NCI-H146 treated with DMSO at 0.1 percent for 48 hours (cell line): Measurements from ENCODE around the gene LRP6.
A peak's percentile ranks its signal among the peaks of the same experiment; 100 is the strongest.
"Not testable (repeated sequence)": the region's sequence is repeated elsewhere in the genome, so short reads cannot be mapped to it uniquely, and the experiment has no call there.

Experiments
- DNase-seq: peaks from one replicate; lab custom pipeline; 2025; ENCODE audit not compliant: unreplicated experiment; lab: John Stamatoyannopoulos, UW

The LRP6 gene

DNA sequence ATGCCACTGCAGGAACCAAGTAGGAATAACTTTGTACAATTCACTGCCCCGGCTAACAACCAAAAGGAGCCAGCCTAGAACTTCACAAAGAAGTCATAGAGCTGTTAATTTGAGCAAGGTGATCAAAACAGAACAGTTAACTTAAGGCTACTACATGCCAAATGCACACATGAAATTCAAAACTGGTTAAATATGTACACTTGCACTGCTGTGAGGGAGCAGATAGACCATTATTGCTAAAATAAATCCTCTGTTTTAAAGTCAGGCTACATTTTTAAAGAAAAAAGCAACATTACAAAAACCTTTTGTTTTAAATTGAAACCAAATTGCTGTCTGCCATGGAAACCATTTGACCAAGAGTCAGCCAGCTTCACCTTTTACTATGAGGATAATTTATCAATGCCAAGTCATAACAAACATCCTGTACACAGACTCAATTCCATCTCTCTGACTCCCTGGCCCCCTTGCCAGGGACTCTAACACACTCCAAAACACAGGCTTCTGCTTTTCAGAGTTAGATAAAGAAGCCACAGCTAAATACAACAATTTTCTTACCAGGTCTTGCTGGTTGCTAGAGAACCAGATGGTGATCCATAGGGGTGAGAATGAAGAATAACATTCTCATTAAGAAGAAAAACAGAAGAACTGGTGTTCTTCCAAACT lies 84.0 kb downstream of the LRP6 start:
- peak; percentile 98 for DNase-seq

DNA sequence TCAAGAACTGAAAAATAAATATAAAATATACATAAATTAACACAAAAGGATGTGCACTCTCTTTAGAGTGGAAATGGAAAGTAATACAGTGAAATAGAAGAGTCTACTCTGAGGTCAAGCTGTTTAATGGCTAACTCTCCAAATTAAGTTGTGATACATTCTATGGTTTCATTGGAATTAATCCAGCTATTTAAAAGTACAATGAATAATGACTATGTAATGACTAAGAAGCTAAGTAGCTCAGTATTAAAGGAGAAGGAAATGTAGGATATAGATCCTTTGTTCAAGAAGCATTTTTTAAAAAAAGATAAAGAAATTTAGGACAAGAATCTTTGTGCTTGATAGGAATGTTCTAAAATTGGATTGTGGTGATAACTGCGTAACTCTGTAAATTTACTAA lies 85.3 kb downstream of the LRP6 start:
- no peak for DNase-seq

DNA sequence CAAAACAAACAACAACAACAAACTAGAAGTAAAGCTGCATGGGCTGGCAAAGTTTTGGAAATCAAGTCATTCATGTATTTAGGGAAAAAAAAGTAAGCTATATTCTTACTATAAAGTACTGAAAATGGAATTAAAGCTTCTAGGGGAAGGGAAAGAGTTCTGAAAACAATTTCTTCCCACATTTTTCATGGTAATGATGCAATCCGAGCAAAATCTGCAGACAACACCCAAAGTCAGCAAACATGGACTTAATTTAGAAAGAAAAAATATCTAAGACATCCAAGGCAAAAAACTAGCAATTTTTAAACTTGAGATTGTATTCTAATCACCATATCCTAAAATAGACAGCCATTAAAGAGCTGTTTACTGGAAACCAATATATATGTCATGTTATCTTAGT lies 86.3 kb downstream of the LRP6 start:
- no peak for DNase-seq

DNA sequence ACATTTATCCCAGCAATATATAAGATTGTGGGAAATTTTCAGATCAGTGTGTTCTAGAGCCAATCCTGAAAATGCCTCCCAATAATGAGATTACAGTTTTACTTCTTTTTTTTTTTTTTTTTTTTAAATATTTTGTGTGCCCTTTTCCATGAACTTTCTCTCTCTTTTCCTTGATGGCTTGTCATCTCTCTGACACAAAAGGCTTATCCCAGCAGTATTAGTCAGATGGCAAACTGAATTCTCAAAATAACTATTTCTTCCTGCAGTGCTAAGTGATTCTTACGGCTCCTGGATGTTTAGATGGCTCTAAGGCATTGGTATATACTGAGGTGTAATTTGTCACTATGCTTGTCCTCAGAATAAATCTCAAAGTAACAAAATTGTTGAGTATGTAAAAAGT lies 86.7 kb downstream of the LRP6 start:
- DNase-seq = no peak

DNA sequence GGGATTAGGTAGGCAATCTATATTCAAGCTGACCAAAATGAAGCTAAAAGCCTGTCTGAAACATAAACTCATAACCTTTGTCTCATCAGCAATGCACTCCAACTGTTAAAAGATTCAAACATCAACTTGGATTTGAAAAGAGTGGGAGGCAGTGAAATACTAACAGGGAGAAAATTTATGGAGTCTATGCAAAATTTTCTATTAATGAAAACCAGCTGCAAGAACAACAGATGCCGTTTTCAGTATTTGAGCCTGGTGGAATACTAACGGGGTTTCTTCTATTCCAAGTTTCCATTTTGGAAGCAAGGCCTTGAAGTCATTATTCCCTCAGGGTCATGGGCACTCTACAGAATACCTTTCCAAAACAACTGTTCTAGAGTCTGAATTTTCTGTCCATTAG lies 88.3 kb downstream of the LRP6 start:
- no peak for DNase-seq

DNA sequence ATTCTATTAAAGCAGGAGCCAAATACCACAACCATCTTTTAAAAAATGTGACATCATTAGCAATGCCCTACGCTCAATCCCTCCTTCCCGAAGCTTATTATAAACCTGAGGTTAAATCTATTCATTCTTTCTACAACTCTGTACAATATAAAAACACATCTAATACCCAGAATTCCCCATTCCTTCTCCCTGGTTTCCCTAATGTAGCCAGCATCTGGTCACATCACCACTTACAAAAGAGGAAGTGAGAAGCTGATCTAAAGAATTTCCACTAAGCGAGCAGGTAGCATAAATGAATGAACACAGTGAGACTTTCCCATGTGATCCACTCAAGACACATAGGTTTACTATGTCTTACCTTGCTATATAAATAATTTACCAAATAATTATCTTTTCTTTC lies 90.4 kb downstream of the LRP6 start:
- no peak for DNase-seq

DNA sequence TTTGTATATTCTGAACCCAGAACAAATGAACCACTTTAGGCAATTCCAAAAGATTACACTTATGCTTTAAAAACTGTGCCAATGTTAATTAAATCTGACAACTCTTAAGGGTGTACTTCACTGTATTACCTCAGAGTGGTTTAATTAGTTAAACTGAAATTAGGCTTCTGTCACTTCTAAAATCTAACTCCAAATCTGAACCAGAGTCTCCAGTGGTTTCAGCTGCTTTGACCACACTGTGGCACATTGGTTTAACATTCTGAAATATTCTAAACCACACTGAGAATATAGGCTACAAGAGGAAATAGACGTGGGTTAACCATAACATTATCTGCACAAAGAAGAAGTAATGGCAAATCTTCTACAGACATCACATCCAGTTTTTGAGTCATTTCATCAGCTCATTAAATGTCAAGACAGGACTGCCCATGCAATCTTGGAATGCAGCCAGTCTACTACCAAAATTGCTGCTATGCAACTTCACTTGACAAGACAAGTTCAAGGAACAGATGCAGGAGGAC lies 94.8 kb downstream of the LRP6 start:
- DNase-seq = no peak

DNA sequence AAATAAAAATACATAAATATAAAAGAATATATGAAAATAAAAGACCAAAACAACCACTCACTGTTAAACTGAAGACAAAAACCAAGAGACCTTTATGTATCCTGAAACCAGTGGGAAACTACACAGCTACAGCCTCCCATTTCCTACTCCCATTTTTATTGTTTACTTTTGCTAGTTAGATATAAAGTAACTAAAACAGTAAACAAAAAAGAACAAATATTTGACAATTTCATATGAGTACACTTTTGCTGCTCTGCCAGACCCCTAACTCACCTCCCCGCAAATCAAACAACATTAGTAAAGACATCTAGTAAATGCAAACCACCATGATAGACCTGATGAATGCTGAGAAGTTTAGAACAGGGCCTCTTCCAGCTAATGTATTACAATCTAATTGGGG lies 99.0 kb downstream of the LRP6 start:
- peak; percentile 78 for DNase-seq

DNA sequence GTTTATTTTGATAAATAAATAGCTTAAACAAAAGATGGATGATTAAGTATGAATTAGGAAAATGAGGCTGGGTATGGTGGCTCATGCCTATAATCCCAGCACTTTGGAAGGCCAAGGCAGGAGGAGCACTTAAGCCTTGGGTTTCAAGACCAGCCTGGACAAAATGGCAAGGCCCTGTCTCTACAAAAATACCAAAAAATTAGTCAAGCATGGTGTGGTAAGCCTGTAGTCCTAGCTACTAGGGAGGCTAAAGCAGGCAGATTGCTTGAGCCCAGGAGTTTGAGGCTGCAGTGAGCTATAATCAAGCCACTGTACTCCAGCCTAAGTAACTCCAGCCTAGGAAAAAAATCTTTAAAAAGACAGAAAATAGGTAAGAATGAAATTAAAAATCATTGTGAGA lies 100.1 kb downstream of the LRP6 start:
- no peak for DNase-seq

DNA sequence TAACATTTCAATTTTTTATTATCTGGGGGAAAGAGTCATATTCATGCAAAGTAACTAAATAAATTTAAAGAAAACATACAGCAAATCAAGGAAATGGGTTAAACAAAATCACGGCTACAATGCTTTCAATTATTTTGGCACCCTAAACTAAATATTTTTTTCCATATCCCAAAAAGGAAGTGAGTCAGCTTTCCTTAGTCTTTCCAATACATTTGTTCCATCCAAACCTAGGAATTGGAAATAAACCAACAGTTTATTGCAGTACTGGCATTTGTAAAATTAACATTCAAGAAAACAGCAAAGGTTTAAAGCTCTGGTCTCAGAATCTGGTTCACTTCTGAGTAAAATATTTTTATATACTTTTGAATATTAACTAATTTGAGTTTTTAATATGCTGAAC lies 106.9 kb downstream of the LRP6 start:
- DNase-seq = no peak

DNA sequence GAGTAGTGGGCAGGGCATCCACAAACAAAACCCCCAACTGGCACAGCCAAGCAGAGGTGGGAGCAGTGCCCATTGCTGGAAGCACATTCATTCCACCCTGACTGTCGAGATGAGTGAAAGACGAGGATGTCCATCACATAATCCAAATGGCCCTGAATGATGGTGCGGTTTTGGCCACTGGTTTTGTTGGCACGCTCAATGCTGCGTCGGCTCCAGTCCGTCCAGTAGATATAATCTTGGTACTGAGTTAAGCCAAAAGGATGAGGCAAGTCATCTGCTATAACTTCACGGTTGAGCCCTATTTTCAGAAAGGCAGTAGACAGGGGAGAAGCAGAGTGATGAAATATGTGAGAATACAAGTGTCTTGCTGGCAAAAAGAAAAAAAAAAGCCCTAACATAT lies 108.0 kb downstream of the LRP6 start:
- DNase-seq = no peak

DNA sequence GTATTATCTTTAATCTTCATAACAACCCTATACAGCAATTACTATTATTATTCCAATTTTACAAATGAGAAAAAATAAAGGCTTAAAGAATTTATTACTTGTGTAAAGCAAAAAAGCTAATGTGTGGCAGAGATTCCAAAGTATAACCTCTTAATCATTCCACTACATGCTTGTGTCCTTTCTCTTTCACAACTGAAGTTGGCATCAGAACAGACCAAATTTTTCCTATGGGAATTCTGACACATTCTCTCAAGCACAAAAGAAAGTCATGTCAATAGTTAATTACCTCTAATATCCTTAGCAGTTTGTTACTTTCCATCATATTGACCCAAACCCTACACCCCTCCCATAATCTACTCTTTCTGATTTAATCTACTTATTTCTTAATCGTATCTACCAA lies 109.4 kb downstream of the LRP6 start:
- no peak for DNase-seq

DNA sequence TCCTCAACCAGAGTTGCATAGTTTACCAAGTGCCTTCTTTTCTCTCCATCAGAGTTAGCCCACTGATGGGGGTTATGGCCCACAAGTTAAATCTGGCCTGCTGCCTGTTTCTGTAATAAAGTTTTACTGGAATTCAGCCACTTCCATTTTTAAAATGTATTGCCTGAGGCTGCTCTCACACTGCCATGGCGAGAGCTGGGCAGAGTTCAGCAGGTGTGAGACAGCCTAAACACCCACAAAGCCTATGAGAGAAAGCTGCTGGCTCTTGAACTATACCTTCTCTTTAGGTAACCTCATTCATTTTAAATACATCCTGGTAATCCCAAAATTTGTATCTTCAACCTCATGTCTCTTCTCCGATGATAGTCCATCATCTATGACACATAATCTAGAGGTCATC lies 110.0 kb downstream of the LRP6 start:
- no peak for DNase-seq

DNA sequence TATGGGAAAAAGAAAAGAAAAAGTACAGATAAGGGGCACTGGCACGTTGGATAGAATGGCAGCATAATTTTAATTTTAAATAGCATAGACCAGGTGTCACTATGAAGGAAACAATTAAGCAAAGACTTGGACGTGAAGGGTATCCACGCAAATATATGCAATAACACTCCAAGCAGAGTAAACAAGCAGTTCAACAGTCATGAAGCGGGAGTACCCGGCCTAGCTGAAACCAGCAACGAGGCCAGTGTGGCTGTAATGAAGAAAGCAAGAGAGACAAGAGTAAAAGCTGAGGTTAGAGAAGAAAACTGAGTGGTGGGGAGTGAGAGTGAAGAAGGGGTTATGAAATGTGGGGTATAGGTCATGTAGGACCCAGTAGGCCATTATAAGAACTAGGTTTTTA lies 110.7 kb downstream of the LRP6 start:
- no peak for DNase-seq

DNA sequence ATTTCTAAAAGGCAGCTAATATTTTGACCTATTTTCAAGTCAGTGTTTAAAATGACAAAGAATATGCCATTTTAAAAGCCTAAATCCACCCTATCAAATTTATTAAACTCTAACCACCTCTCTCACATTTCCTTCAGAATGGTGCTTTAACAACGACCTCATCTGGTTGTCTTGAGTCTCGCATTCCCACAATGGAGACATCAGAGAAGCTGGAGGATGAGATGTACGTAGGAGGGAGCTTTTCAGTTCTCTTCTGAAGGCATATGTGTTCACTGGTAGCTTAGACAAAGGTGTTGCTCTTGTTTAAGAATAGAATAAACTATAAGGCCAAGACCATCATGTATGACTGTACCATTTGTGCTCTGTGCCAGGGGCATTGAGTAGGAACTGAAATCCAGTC lies 113.2 kb downstream of the LRP6 start:
- no peak for DNase-seq

DNA sequence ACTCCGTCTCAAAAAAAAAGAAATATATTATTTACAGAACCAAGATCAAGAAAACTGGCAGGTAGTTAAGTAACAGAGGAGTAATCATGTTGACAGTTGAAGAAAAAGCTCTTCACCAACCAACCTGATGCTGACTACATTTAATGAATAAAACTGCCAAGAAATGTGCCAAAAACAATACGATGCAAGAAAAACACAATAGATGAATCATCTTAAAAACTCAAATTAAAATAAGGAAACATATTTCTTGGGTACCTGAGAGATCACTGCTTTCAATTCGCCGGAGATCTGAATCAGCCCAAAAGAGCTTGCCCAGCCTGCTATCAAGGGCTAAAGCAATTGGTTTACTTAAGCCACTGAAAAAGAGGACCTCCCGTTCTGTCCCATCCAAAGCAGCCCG lies 119.7 kb downstream of the LRP6 start:
- DNase-seq = no peak

DNA sequence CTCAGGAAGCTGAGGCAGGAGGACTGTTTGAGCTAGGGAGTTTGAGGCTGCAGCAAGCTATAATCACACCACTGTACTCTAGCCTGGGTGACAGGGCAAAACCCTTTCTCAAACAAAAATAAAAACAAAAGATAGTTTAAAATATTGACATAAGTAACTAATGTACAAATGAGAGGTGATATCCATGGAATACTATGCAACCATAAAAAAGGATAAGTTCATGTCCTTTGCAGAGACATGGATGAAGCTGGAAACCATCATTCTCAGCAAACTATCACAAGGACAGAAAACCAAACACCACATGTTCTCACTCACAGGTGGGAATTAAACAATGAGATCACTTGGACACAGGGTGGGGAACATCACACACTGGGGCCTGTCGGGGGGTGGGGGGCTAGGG lies 122.3 kb downstream of the LRP6 start:
- DNase-seq = not testable (repeated sequence)

DNA sequence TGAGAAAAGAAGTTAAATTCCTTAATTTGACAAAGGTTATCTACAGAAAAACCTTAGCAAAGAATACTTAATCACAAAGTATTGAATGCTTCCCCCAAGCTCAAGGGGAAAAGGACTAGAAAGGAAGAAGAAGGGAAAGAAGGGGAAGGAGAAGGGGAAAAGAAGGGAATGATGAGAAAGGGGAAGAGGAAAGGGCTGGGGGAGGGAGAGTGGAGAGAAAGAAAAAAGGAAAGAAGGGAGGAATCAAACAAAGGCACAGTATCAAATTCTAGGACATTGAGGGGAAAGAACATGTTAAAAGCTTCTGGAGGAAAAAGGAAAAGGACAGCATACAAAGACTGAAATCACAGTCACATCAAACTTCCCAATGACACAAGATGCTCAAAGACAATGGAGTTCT lies 125.8 kb downstream of the LRP6 start:
- DNase-seq = no peak

DNA sequence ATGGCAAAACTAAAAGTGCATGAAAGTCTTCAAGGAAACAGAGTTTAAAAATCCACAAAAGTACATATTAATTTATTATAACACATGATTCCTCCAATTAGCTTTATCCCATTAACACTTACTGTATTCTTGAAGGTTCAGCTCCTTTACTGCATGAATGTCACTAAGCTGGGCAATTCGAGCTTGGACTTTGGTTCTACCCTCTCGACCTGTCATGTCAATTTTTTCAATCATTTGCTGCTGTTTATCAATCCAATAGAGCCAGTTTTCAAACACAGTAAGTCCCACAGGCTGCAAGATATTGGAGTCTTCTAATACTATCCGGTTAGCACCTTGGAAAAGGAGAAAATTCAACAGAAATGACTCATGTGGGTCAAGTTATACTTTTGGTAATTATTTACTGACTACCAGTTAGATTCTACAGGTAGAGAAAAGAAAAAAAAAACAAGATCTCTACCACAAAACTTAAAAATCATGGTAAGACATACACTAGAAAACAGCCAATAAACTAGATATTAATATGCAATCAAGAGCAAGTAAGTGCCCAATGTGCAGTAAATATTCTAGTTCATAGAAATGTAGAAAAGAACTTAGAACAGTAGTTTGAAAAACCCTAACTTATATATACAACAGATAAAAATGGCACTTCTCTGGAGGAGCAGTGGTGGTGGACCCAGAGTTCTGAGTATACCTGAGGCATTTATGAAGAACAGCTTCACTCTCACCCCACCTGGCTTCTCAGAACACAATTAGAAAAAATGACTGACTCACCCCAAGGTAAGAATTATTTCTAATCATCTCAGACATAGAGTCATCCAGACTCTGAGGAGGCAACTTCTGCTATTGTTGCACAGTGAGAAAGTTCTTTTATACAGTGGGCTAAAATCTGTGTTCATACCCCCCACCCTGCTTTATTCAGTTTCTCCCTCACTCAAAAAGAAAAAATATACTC lies 128.4 kb downstream of the LRP6 start:
- no peak for DNase-seq

DNA sequence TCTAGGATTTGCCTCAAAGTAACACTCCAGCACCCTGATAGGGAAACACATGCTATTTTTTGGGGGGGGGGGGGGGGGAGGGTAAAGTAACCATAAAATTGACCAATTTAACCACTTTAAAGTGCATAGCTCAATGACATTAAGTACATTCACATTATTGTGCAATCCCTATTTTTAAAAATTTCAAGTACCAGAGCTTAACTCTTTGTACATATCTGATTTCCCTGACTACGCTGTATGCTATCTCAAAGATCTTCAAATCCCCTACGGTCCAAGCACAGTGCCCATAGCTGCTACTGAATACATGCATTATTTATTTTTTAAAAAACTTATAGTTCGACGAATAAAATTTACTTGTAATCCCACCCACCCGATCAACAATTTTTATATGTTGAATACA lies 133.1 kb downstream of the LRP6 start:
- DNase-seq = no peak

DNA sequence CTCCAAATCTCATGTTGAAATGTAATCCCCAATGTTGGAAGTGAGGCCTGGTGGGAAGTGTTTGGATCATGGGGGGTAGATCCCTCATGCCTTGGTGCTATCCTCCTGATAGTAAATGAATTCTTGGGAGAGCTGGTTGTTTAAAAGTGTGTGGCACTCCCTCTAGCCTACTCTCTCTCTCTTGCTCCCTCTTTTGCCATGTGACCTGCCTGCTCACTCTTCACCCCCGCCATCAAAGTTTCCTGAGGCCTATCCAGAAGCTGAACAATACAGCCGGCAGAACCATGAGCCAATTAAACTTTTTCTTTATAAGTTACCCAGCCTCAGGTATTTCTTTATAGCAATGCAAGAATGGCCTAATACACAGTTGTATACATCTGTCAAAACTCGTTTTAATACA lies 133.6 kb downstream of the LRP6 start:
- no peak for DNase-seq

DNA sequence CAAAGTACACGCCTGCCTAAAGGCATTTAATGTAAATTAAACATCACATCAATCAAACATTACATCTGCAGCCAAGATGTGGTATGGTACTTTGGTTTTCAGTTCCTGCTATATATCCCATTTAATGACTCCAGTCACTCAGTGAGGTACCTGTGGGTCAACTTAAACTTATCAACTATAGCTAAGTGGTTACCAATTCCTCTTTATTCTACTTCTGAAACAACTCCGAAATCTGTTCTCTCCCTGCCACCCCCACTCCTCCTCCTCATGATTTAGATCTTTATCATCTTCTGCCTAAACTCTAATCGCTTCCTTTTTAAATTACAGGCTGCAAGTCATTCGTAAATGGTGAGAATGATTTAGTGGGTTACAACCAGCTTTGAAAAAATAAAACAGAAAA lies 138.2 kb downstream of the LRP6 start:
- no peak for DNase-seq
